ENCODE measurements around the gene RRAGD.
A peak's percentile ranks its signal among the peaks of the same experiment; 100 is the strongest.

Gene RRAGD

DNA sequence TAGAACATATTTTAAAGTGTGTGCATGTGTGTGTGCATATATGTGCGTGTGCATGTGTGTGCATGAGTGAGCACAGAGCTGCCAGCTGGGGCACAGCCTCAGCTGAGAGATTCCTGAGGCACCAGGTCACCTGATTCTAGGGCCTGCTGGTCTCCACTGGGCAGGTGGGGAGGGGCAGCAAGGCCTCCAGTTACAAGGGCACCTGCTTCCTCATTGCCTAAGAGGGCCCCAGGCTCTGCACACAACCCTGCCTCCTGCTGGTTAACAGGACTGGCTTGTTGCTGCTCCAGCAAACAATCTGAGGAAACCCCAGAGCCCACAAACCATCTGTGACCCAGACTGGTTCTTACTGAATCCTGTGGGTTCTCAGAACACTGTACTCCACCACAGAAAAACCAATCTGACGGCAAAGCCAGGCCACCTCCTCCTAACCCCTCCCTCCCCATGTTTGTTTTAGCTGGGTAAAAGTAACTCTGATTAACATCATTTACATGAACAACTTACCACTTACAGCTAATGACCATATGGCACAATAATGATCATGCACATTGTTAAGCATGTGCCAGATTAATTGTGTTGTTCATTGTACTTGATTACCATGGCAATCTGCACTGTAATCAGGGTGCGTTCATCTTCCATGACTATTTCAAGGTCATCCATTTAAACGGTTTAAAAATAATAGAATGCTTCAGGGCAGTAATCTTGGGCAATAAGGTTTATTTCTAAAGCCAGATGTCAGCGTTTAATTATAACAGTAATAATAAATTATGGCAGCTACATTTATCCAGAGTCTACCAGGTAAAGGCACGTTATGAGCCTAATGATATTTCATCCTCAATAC, 36.4 kb downstream of the RRAGD start:
- DNase-seq: peak; percentile 88

DNA sequence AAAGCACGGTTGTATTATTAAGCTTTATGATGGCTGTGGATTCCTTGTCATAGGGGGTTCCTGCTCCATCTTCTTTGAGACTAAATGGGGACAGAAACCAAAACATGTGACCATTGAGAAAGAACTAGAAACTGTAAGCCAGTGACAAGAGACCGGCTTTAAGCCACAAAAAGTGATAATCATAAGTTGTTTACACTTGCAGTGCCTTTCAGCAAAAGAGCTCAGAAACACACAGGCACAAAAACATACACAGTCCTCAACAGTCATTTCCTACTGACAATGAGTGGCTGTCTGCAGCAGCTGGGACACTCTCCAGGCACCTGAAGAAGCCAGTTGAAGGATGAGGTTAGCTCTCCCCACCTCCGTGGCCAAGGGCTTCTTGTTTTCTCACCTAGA, 39.6 kb downstream of the RRAGD start:
- DNase-seq: no peak

GRCh38 chr6:89371849-89372505, 40.1 kb downstream of the RRAGD start:
- peak; percentile 43 for DNase-seq

DNA sequence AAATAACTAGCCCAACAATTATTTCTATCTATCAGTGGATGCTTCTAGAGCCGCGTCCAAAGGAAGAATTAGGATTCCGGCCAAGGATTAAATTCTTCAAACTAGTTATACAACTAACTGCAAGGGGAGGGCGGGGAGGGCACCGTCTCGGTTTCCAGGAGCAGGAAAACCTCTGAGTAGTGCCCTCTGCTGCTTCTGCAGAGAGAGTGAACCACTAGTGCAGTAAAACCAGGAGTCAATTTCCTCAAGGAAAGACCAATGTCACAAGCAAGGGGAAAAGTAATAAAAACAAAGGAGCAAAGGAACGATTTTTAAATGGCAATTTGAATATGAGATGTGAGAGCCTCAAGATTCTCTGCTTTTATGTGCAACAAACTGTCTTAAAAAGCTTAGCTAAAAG, 43.1 kb downstream of the RRAGD start:
- DNase-seq: no peak

DNA sequence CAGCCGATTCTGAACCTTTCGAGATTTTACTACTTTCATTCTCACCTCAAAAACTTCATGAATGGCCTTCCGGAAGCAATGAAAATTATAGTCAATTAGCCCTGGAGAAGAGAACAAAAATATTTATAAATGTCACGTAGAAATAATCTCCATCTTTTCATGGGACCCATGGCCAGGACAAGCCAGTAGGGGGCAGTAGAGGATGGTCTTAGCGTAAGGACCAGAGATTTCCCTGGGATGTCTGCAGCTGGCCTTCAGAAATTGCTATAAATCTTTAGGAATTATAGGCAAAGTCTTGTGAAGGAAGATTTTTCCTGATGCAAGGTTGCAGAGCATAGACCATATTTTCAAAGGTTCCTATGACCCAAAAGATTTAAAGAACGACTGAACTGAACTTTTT, 44.0 kb downstream of the RRAGD start:
- DNase-seq: peak; percentile 52

DNA sequence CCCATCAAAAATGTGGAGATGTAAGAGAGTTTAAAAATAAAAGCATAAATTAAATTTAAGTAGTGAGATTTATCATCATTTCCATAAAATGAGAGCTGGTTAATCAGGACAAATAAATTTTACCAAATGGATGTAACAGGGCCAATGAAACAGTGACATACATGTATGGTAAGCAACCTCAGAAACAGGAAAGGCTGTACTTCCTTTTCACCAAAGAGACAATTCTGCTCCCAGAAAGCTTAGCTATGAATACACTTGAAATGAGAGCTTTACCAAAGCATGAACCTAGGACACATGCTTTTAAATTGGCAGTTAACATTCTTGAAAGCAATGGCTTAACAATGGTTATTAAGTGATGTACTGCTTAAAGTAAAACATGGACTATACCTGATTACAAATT, 47.5 kb downstream of the RRAGD start:
- no peak for DNase-seq

GRCh38 chr6:89361171-89361570, 50.9 kb downstream of the RRAGD start:
- DNase-seq: no peak

DNA sequence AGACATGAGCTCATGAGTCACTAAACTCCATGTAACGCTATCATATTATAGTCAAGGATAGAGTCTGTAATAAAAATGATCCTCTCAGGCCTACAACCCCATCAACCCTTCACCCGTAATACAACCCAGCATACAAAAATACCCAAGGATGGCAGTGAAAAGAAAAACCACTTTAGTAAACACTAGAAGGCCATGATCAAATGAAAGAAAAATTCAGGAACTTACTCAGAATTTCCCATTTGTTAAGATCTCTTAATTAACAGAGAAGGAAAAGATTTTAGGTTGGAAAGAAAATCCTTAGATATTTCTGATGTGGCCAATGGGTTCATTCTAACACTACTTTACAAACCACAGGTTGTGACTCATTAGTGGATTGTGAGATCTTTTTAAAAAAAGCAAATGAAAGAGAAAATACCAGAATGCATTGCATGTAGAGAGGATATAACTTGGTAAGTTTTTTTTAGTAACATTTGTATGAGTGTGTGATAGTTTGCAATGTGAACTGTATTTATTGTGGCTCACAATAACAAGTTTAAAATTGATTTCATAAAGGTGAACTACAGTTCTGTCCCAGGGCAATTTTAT, 51.6 kb downstream of the RRAGD start:
- DNase-seq: no peak

- no peak for DNase-seq
Measured at GRCh38 chr6:89359561-89359960, 52.5 kb downstream of the RRAGD start.

GRCh38 chr6:89357390-89357789, 54.7 kb downstream of the RRAGD start:
- DNase-seq: no peak

GRCh38 chr6:89356642-89357170, 55.4 kb downstream of the RRAGD start:
- no peak for DNase-seq

- DNase-seq: no peak
Measured at GRCh38 chr6:89355511-89356194, 56.4 kb downstream of the RRAGD start.

DNA sequence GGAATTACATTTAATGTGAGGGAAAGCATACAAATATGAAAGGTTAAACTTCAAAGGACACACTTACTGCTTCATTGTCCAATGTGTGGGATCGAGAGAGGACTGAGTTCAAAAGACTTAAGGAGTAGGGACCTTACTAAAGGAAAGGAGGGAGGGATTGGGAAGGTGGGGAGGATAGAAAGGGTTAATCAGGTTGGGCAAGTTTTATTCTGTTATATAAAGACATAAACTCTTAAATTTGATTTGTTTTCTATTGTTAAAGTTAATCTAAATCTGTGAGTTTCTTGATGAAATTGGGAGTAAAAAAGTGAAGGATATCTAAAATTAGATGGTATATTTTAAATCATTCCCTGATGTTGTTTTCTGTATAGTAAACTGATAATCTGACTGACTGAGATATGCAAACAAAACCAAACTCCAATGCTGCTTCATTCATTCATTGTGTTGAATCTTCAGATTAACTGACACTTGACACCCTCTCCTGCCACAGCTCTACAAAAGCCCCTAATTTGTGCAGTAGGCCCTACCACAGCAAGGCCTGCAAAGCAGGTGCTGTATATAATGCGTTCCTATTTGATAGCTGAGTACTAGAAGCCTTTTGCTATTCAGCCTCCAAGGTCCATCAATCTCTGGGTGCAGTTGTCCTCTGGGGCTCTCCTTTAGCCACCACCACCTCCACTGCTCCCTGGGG, 58.2 kb downstream of the RRAGD start:
- peak; percentile 51 for DNase-seq

- no peak for DNase-seq
Measured at GRCh38 chr6:89353118-89353556, 58.9 kb downstream of the RRAGD start.

- peak; percentile 58 for DNase-seq
Measured at GRCh38 chr6:89352278-89353117, 59.6 kb downstream of the RRAGD start, which contains the start of gene UBE2J1. UBE2J1 (minus strand) TSS chr6:89352722; CDS start chr6:89352569, 153 bp downstream.

GRCh38 chr6:89351671-89352277, 60.3 kb downstream of the RRAGD start:
- DNase-seq: peak; percentile 18

DNA sequence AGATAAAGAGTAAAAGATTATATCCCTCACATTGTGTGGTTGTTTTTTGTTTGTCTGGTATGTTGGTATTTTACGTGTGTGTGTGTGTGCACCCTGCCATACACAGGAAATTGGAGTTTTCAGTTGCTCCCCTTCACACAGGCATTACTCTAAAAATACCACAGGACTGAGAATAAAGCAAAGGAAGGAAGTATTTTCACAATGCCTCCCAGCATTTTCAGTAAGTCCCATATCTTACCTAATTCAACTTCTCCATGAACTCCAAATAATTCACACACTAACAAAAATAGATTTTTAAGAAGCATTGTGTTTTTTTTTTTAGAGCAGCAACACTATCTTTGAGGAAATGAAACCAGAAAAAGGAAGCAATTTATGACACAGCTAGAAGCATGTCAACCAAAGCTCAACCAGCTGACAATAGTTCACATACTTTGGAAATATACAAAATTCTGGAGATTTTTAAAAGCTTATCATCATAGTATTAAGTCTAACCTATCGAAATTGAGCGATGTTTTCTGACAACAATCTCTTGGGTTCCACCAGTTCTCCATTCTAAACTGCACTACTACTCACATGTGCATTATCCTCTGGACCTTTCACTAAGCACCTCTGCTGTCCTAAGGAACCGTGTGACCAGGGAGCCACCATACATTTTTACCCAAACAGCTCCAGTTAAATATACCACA, 61.6 kb downstream of the RRAGD start:
- no peak for DNase-seq

DNA sequence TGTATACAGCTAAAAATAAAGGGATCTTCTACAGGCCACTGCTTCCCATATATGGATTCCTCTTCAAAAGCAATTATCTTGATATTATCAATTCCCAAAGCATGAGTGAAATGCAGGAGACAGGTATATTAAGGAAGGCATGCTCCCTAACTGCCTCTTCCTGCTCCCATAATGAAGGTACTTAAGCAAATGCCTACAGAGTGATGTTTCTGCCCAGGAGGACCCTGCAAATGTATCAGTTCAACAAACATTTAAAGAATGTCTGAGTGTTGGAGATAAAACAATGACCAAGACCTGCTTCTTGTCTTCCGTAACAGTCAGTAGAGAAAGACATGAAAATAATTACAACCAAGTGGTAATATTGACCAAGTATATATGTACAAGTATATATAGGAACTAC, 63.7 kb downstream of the RRAGD start:
- DNase-seq: no peak

DNA sequence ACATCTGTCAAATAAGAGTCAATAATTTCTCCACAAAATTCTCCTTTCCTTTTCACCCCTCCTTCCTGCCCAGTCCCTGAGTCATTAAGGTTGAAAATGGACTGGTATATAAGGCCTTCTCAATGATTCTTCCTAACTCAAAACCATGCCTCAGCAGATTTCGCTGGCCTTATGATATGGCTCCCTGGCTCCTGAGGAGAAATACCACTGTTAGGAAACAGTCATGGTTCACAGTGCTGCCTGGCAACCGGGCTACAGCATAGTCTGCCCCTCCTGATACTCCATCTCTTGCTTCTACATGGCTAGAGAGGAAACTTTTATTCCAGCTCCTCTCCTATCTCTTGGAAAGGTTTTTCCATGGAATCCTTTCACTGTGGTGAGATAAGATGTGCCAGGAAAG, 64.2 kb downstream of the RRAGD start:
- DNase-seq: no peak

DNA sequence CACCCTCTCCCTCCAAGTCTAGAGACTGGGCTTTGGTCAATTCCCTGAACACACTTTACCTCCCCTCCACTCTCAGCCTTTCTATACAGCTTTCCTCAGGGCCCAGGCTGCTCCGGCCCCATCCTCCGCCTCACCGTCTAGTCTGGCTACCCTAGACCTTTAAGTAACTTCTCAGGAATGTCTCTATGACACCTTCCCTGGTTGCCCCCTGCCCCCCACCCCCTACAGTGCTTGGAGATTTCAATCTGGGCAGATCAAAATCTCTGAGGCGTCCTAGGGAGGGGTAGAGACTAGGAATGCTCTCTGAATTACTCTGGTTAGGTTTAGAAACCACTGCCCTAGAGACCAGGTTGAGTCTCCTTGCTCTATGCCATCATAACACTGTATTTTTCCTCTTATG, 65.6 kb downstream of the RRAGD start:
- no peak for DNase-seq
